GM23338 (cell line): Measurements from ENCODE around the gene PHF20.

Experiments
- CREB1 ChIP-seq: fragments of 250-450 bp; sonication (Bioruptor Pico); IDR thresholded peaks from 2 replicates; pipeline ENCODE4 v1.5.0; 2020; ENCODE audit warnings: low read depth, mild to moderate bottlenecking, moderate library complexity
- CTCF ChIP-seq, 2 experiments: fragments of 200-600 bp in 1 of 2; sonication (generic) in 1 of 2; conservative IDR thresholded peaks; 2 replicates each; pipeline versions ENCODE4 v1.5.1 to v1.6.1; 2016 to 2017; ENCODE audit warnings: antibody characterized with exemption in 2 of 2, low read depth in 2 of 2, mild to moderate bottlenecking in 2 of 2, moderate library complexity in 1 of 2
- POLR2AphosphoS5 ChIP-seq: IDR thresholded peaks from 2 replicates; pipeline ENCODE4 v1.6.1; 2016; ENCODE audit warnings: antibody characterized with exemption, low read depth

GRCh38 chr20:35796571-35796970 lies 24.8 kb downstream of the PHF20 start:
- TF ChIP-seq CTCF (conservative IDR thresholded peaks at IDR 0.05; ENCODE audit: low read depth in 2 of 2) (no peak), POLR2AphosphoS5 (no peak), CREB1 (no peak)
